Esophagus muscularis mucosa (tissue), 4 donors: Measurements from ENCODE around the gene SOWAHA. TPM values are rescaled to one million over a fixed set of nuclear protein-coding genes. Genes with fewer than 3 reads are reported as not detected.

Experiments used
- DNase-seq: peaks from one replicate; pipeline ENCODE4 v3.0.0-alpha.2; 2017; ENCODE audit errors: extremely low spot score
- H3K27ac ChIP-seq, 4 donors: fragments of 200-600 bp; sonication (generic); replicated peaks in 1 of 4; 1 replicate in 3 of 4; 2 replicates in 1 of 4; pipeline ENCODE4 v1.5.1; 2016 to 2019; ENCODE audit warnings: mild to moderate bottlenecking in 1 of 4
- H3K27me3 ChIP-seq, 4 donors: fragments of 200-600 bp; sonication (generic); one replicate each; pipeline versions ENCODE4 v1.5.1 to v1.6.0; 2016 to 2019
- H3K36me3 ChIP-seq, 4 donors: fragments of 200-600 bp; sonication (generic); one replicate each; pipeline ENCODE4 v1.5.1; 2016 to 2019
- H3K4me1 ChIP-seq, 4 donors: fragments of 200-600 bp; sonication (generic); one replicate each; pipeline ENCODE4 v1.5.1; 2016 to 2019
- H3K4me3 ChIP-seq, 4 donors: fragments of 200-600 bp; sonication (generic); 1 replicate in 2 of 4; 2 replicates in 2 of 4; pipeline ENCODE4 v1.5.1; 2016 to 2019; ENCODE audit warnings: mild to moderate bottlenecking in 4 of 4, moderate library complexity in 1 of 4
- H3K9me3 ChIP-seq, 4 donors: fragments of 200-600 bp; sonication (generic); 1 replicate in 3 of 4; 2 replicates in 1 of 4; pipeline ENCODE4 v1.5.1; 2016 to 2019
- CTCF ChIP-seq, 3 experiments: fragments of 200-600 bp in 2 of 3; fragments of 450-650 bp in 1 of 3; sonication (generic) in 2 of 3; IDR thresholded peaks; one replicate each; pipeline ENCODE4 v1.5.1; 2017 to 2019; ENCODE audit warnings: antibody characterized with exemption in 3 of 3, mild to moderate bottlenecking in 2 of 3, moderate library complexity in 1 of 3
- EP300 ChIP-seq: sonication (generic); formaldehyde crosslinking; IDR thresholded peaks from one replicate; pipeline ENCODE4 v1.6.1; 2017; ENCODE audit warnings: antibody characterized with exemption
- POLR2A ChIP-seq: fragments of 450-650 bp; IDR thresholded peaks from one replicate; pipeline ENCODE4 v1.6.1; 2017; ENCODE audit warnings: antibody characterized with exemption, moderate library complexity, mild to moderate bottlenecking, low read depth
- POLR2AphosphoS5 ChIP-seq, 2 donors: sonication (generic); formaldehyde crosslinking; IDR thresholded peaks; one replicate each; pipeline ENCODE4 v1.6.1; 2017; ENCODE audit warnings: antibody characterized with exemption in 2 of 2
- WGBS: methylation state at CpG from one replicate; pipeline ENCODE4 v1.1.5; 2018; 5-methylcytosine and 5-hydroxymethylcytosine counted together
- intact Hi-C: fragments of 100-400 bp; cut with DNase I; formaldehyde crosslinking; loops from one replicate; pipeline ENCODE4 v1.15.1; 2023
- total RNA-seq, 4 donors: library from RNA; depleted of rRNA; stranded (reverse); fragments of >200 nt; gene quantifications; one replicate each; pipeline versions ENCODE4 v1.1.0 to v1.2.1, GENCODE V29; 2016

The SOWAHA gene
- total RNA-seq, 4 donors from 2014 or later = 0.06 to 0.83 (median 0.15) TPM

- no CpG with 5 or more reads among the region's 4 CpGs for WGBS
- DNase-seq = no peak
- intact Hi-C loops = no loop called here
- Histone ChIP-seq H3K4me3 (no peak overlapping the region), H3K27ac (no peak overlapping the region), H3K9me3 (no peaks in the 10 kb centered on the region), H3K36me3 (no peaks in the 10 kb centered on the region), H3K4me1 (peaks cover 0 to 5% (median 3%) of the 10 kb centered on the region in 4 donors), H3K27me3 (no peaks in the 10 kb centered on the region)
- TF ChIP-seq CTCF (IDR thresholded peaks at IDR 0.05) (no peak), EP300 (no peak), POLR2AphosphoS5 (IDR thresholded peaks at IDR 0.05) (no peak), POLR2A (no peak)
Observed at GRCh38 chr5:132785864-132786263, 27.2 kb upstream of the SOWAHA start.

GRCh38 chr5:132787076-132787475 lies 26.0 kb upstream of the SOWAHA start:
- 96% methylated on average over 1 of the region's 1 CpG for WGBS
- Histone ChIP-seq H3K27ac (no peak overlapping the region), H3K36me3 (no peaks in the 10 kb centered on the region), H3K4me1 (peaks cover 0 to 5% (median 3%) of the 10 kb centered on the region in 4 donors), H3K9me3 (no peaks in the 10 kb centered on the region), H3K4me3 (no peak overlapping the region), H3K27me3 (no peaks in the 10 kb centered on the region)
- intact Hi-C loops = no loop called here
- TF ChIP-seq CTCF (IDR thresholded peaks at IDR 0.05) = no peak
- no peak for TF ChIP-seq POLR2AphosphoS5 (IDR thresholded peaks at IDR 0.05)
- TF ChIP-seq EP300 = no peak
- no peak for TF ChIP-seq POLR2A
- no peak for DNase-seq

GRCh38 chr5:132788508-132788907 lies 24.6 kb upstream of the SOWAHA start:
- Histone ChIP-seq H3K36me3 (no peaks in the 10 kb centered on the region), H3K9me3 (no peaks in the 10 kb centered on the region), H3K4me3 (no peak overlapping the region), H3K27ac (no peak overlapping the region), H3K4me1 (peaks cover 0 to 5% (median 3%) of the 10 kb centered on the region in 4 donors), H3K27me3 (peaks cover 0 to 5% (median 0%) of the 10 kb centered on the region in 4 donors)
- intact Hi-C loops = no loop called here
- DNase-seq = no peak
- WGBS = 100% methylated on average over 1 of the region's 1 CpG
- TF ChIP-seq POLR2A = no peak
- no peak for TF ChIP-seq POLR2AphosphoS5 (IDR thresholded peaks at IDR 0.05)
- no peak for TF ChIP-seq CTCF (IDR thresholded peaks at IDR 0.05)
- TF ChIP-seq EP300 = no peak

GRCh38 chr5:132788990-132789886 lies 23.9 kb upstream of the SOWAHA start:
- intact Hi-C loops = no loop called here
- Histone ChIP-seq H3K27ac (no peak overlapping the region), H3K4me1 (peaks cover 0 to 5% (median 3%) of the 10 kb centered on the region in 4 donors), H3K27me3 (peaks cover 0 to 5% (median 0%) of the 10 kb centered on the region in 4 donors), H3K36me3 (no peaks in the 10 kb centered on the region), H3K4me3 (no peak overlapping the region), H3K9me3 (no peaks in the 10 kb centered on the region)
- DNase-seq = no peak
- WGBS = 96% methylated on average over 6 of the region's 8 CpGs
- no peak for TF ChIP-seq POLR2A

GRCh38 chr5:132790201-132790865 lies 22.8 kb upstream of the SOWAHA start:
- H3K27ac ChIP-seq = no peak overlapping the region
- no peaks in the 10 kb centered on the region for H3K36me3 ChIP-seq
- 79% methylated on average over 2 of the region's 2 CpGs for WGBS
- intact Hi-C loops = no loop called here
- H3K9me3 ChIP-seq = no peaks in the 10 kb centered on the region
- peaks cover 0 to 4% (median under 1%) of the 10 kb centered on the region in 4 donors for H3K4me1 ChIP-seq
- peaks cover 0 to 5% (median 0%) of the 10 kb centered on the region in 4 donors for H3K27me3 ChIP-seq
- no peak overlapping the region for H3K4me3 ChIP-seq
- no peak for DNase-seq
- no peak for TF ChIP-seq CTCF (IDR thresholded peaks at IDR 0.05)
